Small intestine (tissue), 7 donors: ENCODE data around the gene KLHL30. TPM values are rescaled to one million over a fixed set of nuclear protein-coding genes. Genes with fewer than 3 reads are reported as not detected.
"Not testable (repeated sequence)": the region's sequence is repeated elsewhere in the genome, so short reads cannot be mapped to it uniquely, and the experiment has no call there.

Experiments
- DNase-seq, 2 donors: peaks; one replicate each; pipeline versions ENCODE4 v3.0.0 to v3.0.0-alpha.2; 2013
- FAIRE-seq: peaks from 2 replicates; lab custom pipeline; 2012; peaks lifted over from hg19 to GRCh38; lab: Jason Lieb, UNC
- H3K27ac ChIP-seq, 3 donors: one replicate each; pipeline ENCODE4 v1.5.1; 2013; ENCODE audit warnings: low read length in 2 of 3, mild to moderate bottlenecking in 2 of 3, control low read depth in 1 of 3, inconsistent platforms in 1 of 3, low read depth in 1 of 3, moderate library complexity in 1 of 3
- H3K27me3 ChIP-seq, 3 donors: one replicate each; pipeline ENCODE4 v1.6.1; 2013; ENCODE audit warnings: low read length in 3 of 3, inconsistent platforms in 1 of 3; ENCODE audit not compliant: control insufficient read depth in 3 of 3, insufficient read depth in 3 of 3
- H3K36me3 ChIP-seq, 3 donors: one replicate each; pipeline ENCODE4 v1.6.1; 2013; ENCODE audit warnings: low read length in 3 of 3, inconsistent platforms in 1 of 3, low read depth in 1 of 3, mild to moderate bottlenecking in 1 of 3, moderate library complexity in 1 of 3; ENCODE audit not compliant: control insufficient read depth in 3 of 3, insufficient read depth in 2 of 3
- H3K4me1 ChIP-seq, 3 donors: one replicate each; pipeline ENCODE4 v1.6.1; 2013; ENCODE audit warnings: low read length in 2 of 3, inconsistent platforms in 1 of 3, low read depth in 1 of 3, mild to moderate bottlenecking in 1 of 3, moderate library complexity in 1 of 3; ENCODE audit not compliant: control insufficient read depth in 3 of 3, insufficient read depth in 2 of 3
- H3K4me3 ChIP-seq, 3 donors: one replicate each; pipeline ENCODE4 v1.5.1; 2013; ENCODE audit warnings: low read length in 3 of 3, control low read depth in 1 of 3, inconsistent platforms in 1 of 3, low read depth in 1 of 3, mild to moderate bottlenecking in 1 of 3, moderate library complexity in 1 of 3
- H3K9me3 ChIP-seq, 2 donors: one replicate each; pipeline ENCODE4 v1.6.1; 2013; ENCODE audit warnings: low read depth in 1 of 2, low read length in 1 of 2; ENCODE audit not compliant: control insufficient read depth in 2 of 2, insufficient read depth in 1 of 2
- WGBS, 3 donors: extraction: QIAGEN DNeasy Blood & Tissue Kit; methylation state at CpG; one replicate each; pipeline ENCODE4 v1.1.7; 2013; 5-methylcytosine and 5-hydroxymethylcytosine counted together
- polyA plus RNA-seq, 4 donors: library from polyadenylated mRNA; stranded (reverse) in 3 of 4; unstranded in 1 of 4; fragments of 200-250 nt in 3 of 4; fragments of 120-200 nt in 1 of 4; gene quantifications; one replicate each; pipeline versions ENCODE4 v1.2.1 to v1.2.3, GENCODE V29; 2013
- donor health status: healthy with polysubstance abuse.
- donor health status: control.
- donor health status: control.
- donor health status: Bipolar disorder and iron deficiency.
- donor health status: healthy.

Gene KLHL30
- polyA plus RNA-seq, 4 donors: 0.07 to 0.39 TPM; not detected in 2

- peaks cover 6 to 81% (median 17%) of the 10 kb centered on the region in 3 donors for H3K36me3 ChIP-seq
- H3K9me3 ChIP-seq: no peaks in the 10 kb centered on the region
- no peaks in the 10 kb centered on the region for H3K27me3 ChIP-seq
- 88 to 96% (median 93%) methylated on average over 21 of the region's 21 CpGs for WGBS, 3 donors
- no peak overlapping the region for H3K4me3 ChIP-seq
- FAIRE-seq: no peak
- peaks cover 0 to 3% (median 0%) of the 10 kb centered on the region in 3 donors for H3K4me1 ChIP-seq
- H3K27ac ChIP-seq: peak overlapping the region in 1 of 3 donors; percentile 42
- DNase-seq: no peak
These were observed 32.1 kb downstream of the KLHL30 start for GRCh38 chr2:238170386-238171071.

GRCh38 chr2:238171072-238171431 lies 32.6 kb downstream of the KLHL30 start:
- not testable (repeated sequence) for H3K27me3 ChIP-seq, H3K9me3 ChIP-seq, H3K4me1 ChIP-seq, H3K4me3 ChIP-seq, DNase-seq, FAIRE-seq, H3K27ac ChIP-seq
- 85 to 90% (median 88%) methylated on average over 5 of the region's 5 CpGs for WGBS, 3 donors
- H3K36me3 ChIP-seq: peaks cover 6 to 84% (median 18%) of the 10 kb centered on the region in 3 donors

- peaks cover 0 to 3% (median 0%) of the 10 kb centered on the region in 3 donors for H3K4me1 ChIP-seq
- H3K27ac ChIP-seq: no peak overlapping the region
- WGBS, 3 donors: 95 to 98% (median 96%) methylated on average over 9 of the region's 9 CpGs
- H3K9me3 ChIP-seq: no peaks in the 10 kb centered on the region
- DNase-seq (no peak), FAIRE-seq (no peak)
- no peaks in the 10 kb centered on the region for H3K27me3 ChIP-seq
- no peak overlapping the region for H3K4me3 ChIP-seq
- peaks cover 6 to 79% (median 18%) of the 10 kb centered on the region in 3 donors for H3K36me3 ChIP-seq
These were observed 33.2 kb downstream of the KLHL30 start for GRCh38 chr2:238171575-238172187.

- Histone ChIP-seq H3K36me3 (peaks cover 6 to 72% (median 18%) of the 10 kb centered on the region in 3 donors), H3K9me3 (no peaks in the 10 kb centered on the region)
- no peak for FAIRE-seq
These were observed 34.0 kb downstream of the KLHL30 start for GRCh38 chr2:238172439-238172838.

GRCh38 chr2:238173692-238174091 lies 35.2 kb downstream of the KLHL30 start:
- Histone ChIP-seq H3K9me3 (no peaks in the 10 kb centered on the region), H3K27ac (no peak overlapping the region), H3K36me3 (peaks cover 7 to 65% (median 18%) of the 10 kb centered on the region in 3 donors), H3K27me3 (no peaks in the 10 kb centered on the region), H3K4me1 (no peaks in the 10 kb centered on the region), H3K4me3 (no peak overlapping the region)
- FAIRE-seq: no peak
- no peak for DNase-seq
- WGBS, 3 donors: 90 to 96% (median 95%) methylated on average over 2 of the region's 2 CpGs

More at GRCh38 chr2:238172439-238172838, 34.0 kb downstream of the KLHL30 start:
- WGBS, 3 donors: 88 to 91% (median 91%) methylated on average over 13 to 14 of the region's 14 CpGs
- H3K4me3 ChIP-seq: no peak overlapping the region
- H3K27me3 ChIP-seq: no peaks in the 10 kb centered on the region
- no peak for DNase-seq
- no peaks in the 10 kb centered on the region for H3K4me1 ChIP-seq
- no peak overlapping the region for H3K27ac ChIP-seq

GRCh38 chr2:238174291-238174690 lies 35.8 kb downstream of the KLHL30 start:
- no peaks in the 10 kb centered on the region for H3K9me3 ChIP-seq

GRCh38 chr2:238174701-238175100 lies 36.2 kb downstream of the KLHL30 start:
- WGBS, 3 donors: 50 to 72% (median 62%) methylated on average over 3 of the region's 3 CpGs
- H3K9me3 ChIP-seq: no peaks in the 10 kb centered on the region
- H3K27ac ChIP-seq: no peak overlapping the region
- FAIRE-seq (no peak), DNase-seq (peak in 1 of 2 donors; percentile 29)
- no peaks in the 10 kb centered on the region for H3K27me3 ChIP-seq
- no peak overlapping the region for H3K4me3 ChIP-seq
- peaks cover 7 to 65% (median 24%) of the 10 kb centered on the region in 3 donors for H3K36me3 ChIP-seq
- no peaks in the 10 kb centered on the region for H3K4me1 ChIP-seq

More at GRCh38 chr2:238174291-238174690, 35.8 kb downstream of the KLHL30 start:
- no peaks in the 10 kb centered on the region for H3K4me1 ChIP-seq
- DNase-seq (no peak), FAIRE-seq (no peak)
- H3K27me3 ChIP-seq: no peaks in the 10 kb centered on the region
- no peak overlapping the region for H3K27ac ChIP-seq
- H3K4me3 ChIP-seq: no peak overlapping the region
- peaks cover 7 to 64% (median 20%) of the 10 kb centered on the region in 3 donors for H3K36me3 ChIP-seq
- 94 to 97% (median 96%) methylated on average over 8 of the region's 8 CpGs for WGBS, 3 donors

GRCh38 chr2:238176613-238177012 lies 38.1 kb downstream of the KLHL30 start:
- FAIRE-seq: no peak
- H3K27me3 ChIP-seq: no peaks in the 10 kb centered on the region
- H3K36me3 ChIP-seq: peaks cover 14 to 63% (median 30%) of the 10 kb centered on the region in 3 donors
- no peaks in the 10 kb centered on the region for H3K9me3 ChIP-seq
- no peak overlapping the region for H3K27ac ChIP-seq
- no peaks in the 10 kb centered on the region for H3K4me1 ChIP-seq
- DNase-seq: no peak
- H3K4me3 ChIP-seq: no peak overlapping the region
